Type B pancreatic cell (in vitro differentiated cells): ENCODE results near the gene SLC43A3. TPM values are rescaled to one million over a fixed set of nuclear protein-coding genes. Genes with fewer than 3 reads are reported as not detected.

Experiments used
- DNase-seq: peaks from one replicate; pipeline ENCODE4 v3.0.0; 2021; ENCODE audit warnings: mixed read lengths; ENCODE audit not compliant: unreplicated experiment; ENCODE audit errors: extremely low spot score
- H3K27ac Mint-ChIP-seq: 2 replicates; pipeline ENCODE4 v1.8.0; 2021; ENCODE audit warnings: mild to moderate bottlenecking, mixed read lengths
- H3K27me3 Mint-ChIP-seq: 2 replicates; pipeline ENCODE4 v1.8.0; 2021; ENCODE audit warnings: mixed read lengths
- H3K36me3 Mint-ChIP-seq: 2 replicates; pipeline ENCODE4 v1.8.0; 2021; ENCODE audit warnings: mixed read lengths
- H3K4me1 Mint-ChIP-seq: one replicate; pipeline ENCODE4 v1.8.0; 2021; ENCODE audit warnings: mixed read lengths; ENCODE audit not compliant: unreplicated experiment
- H3K4me3 Mint-ChIP-seq: 2 replicates; pipeline ENCODE4 v1.8.0; 2021; ENCODE audit warnings: mild to moderate bottlenecking, mixed read lengths
- H3K9me3 Mint-ChIP-seq: 2 replicates; pipeline ENCODE4 v1.8.0; 2021; ENCODE audit warnings: mixed read lengths
- total RNA-seq: library from RNA; stranded (reverse); gene quantifications from 2 replicates; pipeline ENCODE4 v1.2.1, GENCODE V29; 2021; ENCODE audit warnings: low replicate concordance
- TF ChIP-seq, protein P1 (sequence below): fragments of 200-600 bp; sonication (generic); conservative IDR thresholded peaks from 2 replicates; pipeline ENCODE4 v1.5.0; 2021; ENCODE audit warnings: antibody characterized with exemption, mild to moderate bottlenecking

SLC43A3 gene
- total RNA-seq, 1 donor from 2014 or later: 20.4 TPM

- H3K4me3 Mint-ChIP-seq: no peak overlapping the region
- no peaks in the 10 kb centered on the region for H3K9me3 Mint-ChIP-seq
- peaks cover 38% of the 10 kb centered on the region for H3K27me3 Mint-ChIP-seq
- H3K4me1 Mint-ChIP-seq: no peaks in the 10 kb centered on the region
- no peak for DNase-seq
- no peak overlapping the region for H3K27ac Mint-ChIP-seq
- TF ChIP-seq, protein P1, sequence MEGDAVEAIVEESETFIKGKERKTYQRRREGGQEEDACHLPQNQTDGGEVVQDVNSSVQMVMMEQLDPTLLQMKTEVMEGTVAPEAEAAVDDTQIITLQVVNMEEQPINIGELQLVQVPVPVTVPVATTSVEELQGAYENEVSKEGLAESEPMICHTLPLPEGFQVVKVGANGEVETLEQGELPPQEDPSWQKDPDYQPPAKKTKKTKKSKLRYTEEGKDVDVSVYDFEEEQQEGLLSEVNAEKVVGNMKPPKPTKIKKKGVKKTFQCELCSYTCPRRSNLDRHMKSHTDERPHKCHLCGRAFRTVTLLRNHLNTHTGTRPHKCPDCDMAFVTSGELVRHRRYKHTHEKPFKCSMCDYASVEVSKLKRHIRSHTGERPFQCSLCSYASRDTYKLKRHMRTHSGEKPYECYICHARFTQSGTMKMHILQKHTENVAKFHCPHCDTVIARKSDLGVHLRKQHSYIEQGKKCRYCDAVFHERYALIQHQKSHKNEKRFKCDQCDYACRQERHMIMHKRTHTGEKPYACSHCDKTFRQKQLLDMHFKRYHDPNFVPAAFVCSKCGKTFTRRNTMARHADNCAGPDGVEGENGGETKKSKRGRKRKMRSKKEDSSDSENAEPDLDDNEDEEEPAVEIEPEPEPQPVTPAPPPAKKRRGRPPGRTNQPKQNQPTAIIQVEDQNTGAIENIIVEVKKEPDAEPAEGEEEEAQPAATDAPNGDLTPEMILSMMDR: no peak
- H3K36me3 Mint-ChIP-seq: no peaks in the 10 kb centered on the region
Observed at GRCh38 chr11:57379732-57380131, 47.2 kb downstream of the SLC43A3 start.

- peaks cover 33% of the 10 kb centered on the region for H3K27me3 Mint-ChIP-seq
Observed at GRCh38 chr11:57378186-57378585, 48.7 kb downstream of the SLC43A3 start.

GRCh38 chr11:57377107-57377506 is 49.8 kb downstream of the SLC43A3 start:
- H3K36me3 Mint-ChIP-seq: no peaks in the 10 kb centered on the region
- H3K9me3 Mint-ChIP-seq: no peaks in the 10 kb centered on the region
- H3K4me3 Mint-ChIP-seq: no peak overlapping the region
- TF ChIP-seq, protein P1: no peak
- no peaks in the 10 kb centered on the region for H3K4me1 Mint-ChIP-seq
- H3K27me3 Mint-ChIP-seq: peaks cover 34% of the 10 kb centered on the region
- no peak for DNase-seq
- no peak overlapping the region for H3K27ac Mint-ChIP-seq

More at GRCh38 chr11:57378186-57378585, 48.7 kb downstream of the SLC43A3 start:
- no peaks in the 10 kb centered on the region for H3K4me1 Mint-ChIP-seq
- H3K9me3 Mint-ChIP-seq: no peaks in the 10 kb centered on the region
- no peak overlapping the region for H3K4me3 Mint-ChIP-seq
- H3K27ac Mint-ChIP-seq: no peak overlapping the region
- TF ChIP-seq, protein P1: no peak
- DNase-seq: no peak
- no peaks in the 10 kb centered on the region for H3K36me3 Mint-ChIP-seq

DNA sequence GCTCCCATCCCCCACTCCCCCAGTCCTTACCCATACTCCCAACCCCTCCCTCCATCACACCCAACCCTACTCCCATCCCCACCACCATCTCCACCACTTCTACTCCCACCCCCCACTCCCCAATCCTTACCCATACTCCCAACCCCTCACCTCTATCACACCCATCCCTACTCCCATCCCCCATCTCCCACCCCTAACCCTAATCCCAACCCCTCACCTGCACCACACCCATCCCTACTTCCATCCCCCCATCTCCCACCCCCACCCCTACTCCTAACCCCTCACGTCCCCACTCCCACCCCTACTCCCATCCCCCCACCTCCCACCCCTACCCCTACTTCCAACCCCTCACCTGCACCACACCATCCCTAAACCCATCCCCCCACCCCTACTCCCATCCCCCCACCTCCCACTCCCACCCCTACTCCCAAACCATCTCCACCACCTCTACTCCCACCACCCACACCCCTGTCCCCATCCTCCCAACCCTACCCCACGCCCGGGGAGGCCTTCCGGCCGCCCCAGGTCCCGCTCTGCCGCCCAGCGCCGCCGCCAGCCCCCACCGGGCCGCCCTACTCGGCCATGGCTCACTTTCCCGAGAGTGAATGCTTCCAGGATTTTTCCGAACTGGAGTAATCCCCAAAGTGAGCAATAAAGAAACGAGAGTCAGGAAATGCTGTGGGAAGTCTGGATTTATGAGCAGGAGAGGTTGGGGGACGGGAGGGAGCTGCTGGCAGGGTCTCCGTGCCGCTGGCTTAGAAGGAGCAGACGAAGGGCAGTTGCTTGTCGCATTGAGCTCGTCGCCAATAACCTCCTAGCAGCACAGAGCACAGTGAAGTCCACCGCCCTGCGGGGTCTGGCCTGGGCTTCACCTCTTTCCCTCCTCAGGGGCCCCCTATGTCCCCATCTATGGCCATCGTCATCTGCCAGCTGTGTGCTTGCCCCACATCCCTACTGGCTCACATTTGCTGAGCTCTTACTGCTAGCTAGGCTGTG is 50.5 kb downstream of the SLC43A3 start:
- Mint-ChIP-seq H3K4me1 (no peaks in the 10 kb centered on the region), H3K27me3 (peaks cover 33% of the 10 kb centered on the region), H3K36me3 (no peaks in the 10 kb centered on the region), H3K9me3 (no peaks in the 10 kb centered on the region), H3K27ac (no peak overlapping the region), H3K4me3 (no peak overlapping the region)
- DNase-seq: no peak
- TF ChIP-seq, protein P1: no peak

- TF ChIP-seq, protein P1: no peak
- Mint-ChIP-seq H3K9me3 (no peaks in the 10 kb centered on the region), H3K4me3 (no peak overlapping the region), H3K4me1 (no peaks in the 10 kb centered on the region), H3K27ac (no peak overlapping the region), H3K36me3 (no peaks in the 10 kb centered on the region), H3K27me3 (peaks cover 32% of the 10 kb centered on the region)
- no peak for DNase-seq
Observed at GRCh38 chr11:57375490-57375889, 51.4 kb downstream of the SLC43A3 start.
